Activated CD4-positive, alpha-beta T cell treated with anti-CD3 and anti-CD28 coated beads, Interleukin-2, amount 10 ng/mL, durations not matched to agents 7 days and 5 days (primary cell): Measurements from ENCODE around the gene SPOCK1. TPM values are rescaled to one million over a fixed set of nuclear protein-coding genes. Genes with fewer than 3 reads are reported as not detected.
A peak's percentile ranks its signal among the peaks of the same experiment; 100 is the strongest.
"Not testable (repeated sequence)": the region's sequence is repeated elsewhere in the genome, so short reads cannot be mapped to it uniquely, and the experiment has no call there.

Experiments used
- CTCF ChIA-PET: fragments of 350-600 bp; sonication (Branson Sonifier 250); formaldehyde crosslinking; loops from one replicate; lab custom pipeline; 2021; ENCODE audit warnings: antibody characterized with exemption; lab: Charles Lee
- POLR2A ChIA-PET: fragments of 350-600 bp; sonication (Branson Sonifier 250); formaldehyde crosslinking; loops from one replicate; lab custom pipeline; 2021; ENCODE audit warnings: antibody characterized with exemption; lab: Charles Lee
- DNase-seq: peaks from one replicate; pipeline ENCODE4 v3.0.0-alpha.2; 2020
- H3K27ac Mint-ChIP-seq: one replicate; pipeline ENCODE4 v1.8.0; 2021; ENCODE audit warnings: mild to moderate bottlenecking, moderate library complexity, mixed read lengths
- H3K27me3 Mint-ChIP-seq: one replicate; pipeline ENCODE4 v1.8.0; 2021; ENCODE audit warnings: mixed read lengths
- H3K36me3 Mint-ChIP-seq: one replicate; pipeline ENCODE4 v1.8.0; 2021; ENCODE audit warnings: low read depth, mixed read lengths
- H3K4me1 Mint-ChIP-seq: one replicate; pipeline ENCODE4 v1.8.0; 2021; ENCODE audit warnings: mixed read lengths
- H3K4me3 Mint-ChIP-seq: one replicate; pipeline ENCODE4 v1.8.0; 2021; ENCODE audit warnings: mild to moderate bottlenecking, moderate library complexity, mixed read lengths
- H3K9me3 Mint-ChIP-seq: one replicate; pipeline ENCODE4 v1.8.0; 2021; ENCODE audit warnings: mixed read lengths
- total RNA-seq, 2 experiments: library from RNA; stranded (reverse); gene quantifications; one replicate each; pipeline ENCODE4 v1.2.3, GENCODE V29; 2021

Gene SPOCK1
- under 1 TPM; 0.15 to 0.31 TPM for total RNA-seq

DNA sequence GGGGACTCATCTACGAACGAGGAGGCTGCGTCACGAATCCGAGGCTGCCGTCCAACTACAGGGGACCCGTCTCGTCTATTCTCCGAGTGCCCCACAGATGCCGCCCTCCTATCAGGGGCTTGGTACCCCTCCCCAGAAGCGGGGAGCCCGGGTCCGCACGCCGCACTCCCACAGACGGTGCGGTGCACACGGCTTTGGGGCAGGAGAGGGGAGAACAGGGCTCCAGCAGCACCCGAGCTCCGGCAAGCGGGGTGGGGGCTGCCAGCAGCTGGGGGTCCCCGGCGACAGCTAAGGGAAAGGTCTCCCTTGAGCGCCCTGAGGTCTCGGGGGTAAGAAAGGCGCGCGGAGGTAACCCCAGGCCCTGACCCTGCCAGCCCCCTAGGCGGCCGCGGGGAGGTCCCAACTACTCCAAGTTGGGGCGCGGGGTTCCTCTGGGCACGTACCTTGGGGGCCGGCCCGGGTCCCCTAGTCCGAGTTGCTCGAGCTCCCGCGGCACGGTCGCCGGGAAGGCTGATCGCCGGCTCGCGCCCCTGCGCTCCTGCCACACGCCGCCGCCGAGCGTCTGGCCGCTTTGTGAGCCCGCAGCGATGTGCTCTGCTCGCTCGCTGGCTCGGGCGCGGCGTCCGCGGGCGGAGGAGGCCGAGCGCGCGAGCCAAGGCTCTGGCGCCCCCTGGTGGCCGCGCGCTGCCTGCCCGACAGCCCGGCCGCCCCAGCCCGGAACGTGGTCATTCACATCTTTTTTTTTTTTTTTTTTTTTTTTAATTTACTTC lies at the start of gene SPOCK1:
Gene SPOCK1, minus strand, starts transcription at position 591 of the 770 bp plus-strand sequence.
- Mint-ChIP-seq H3K4me1 (no peaks in the 10 kb centered on the region), H3K9me3 (no peaks in the 10 kb centered on the region), H3K36me3 (no peaks in the 10 kb centered on the region), H3K27ac (no peak within 1 kb of the TSS), H3K27me3 (peaks cover 29% of the 10 kb centered on the region), H3K4me3 (no peak within 1 kb of the TSS)
- ChIA-PET POLR2A (no interaction called here), CTCF (interaction anchor here (0.9 kb wide), 2 partner anchors 178 to 1769 kb away, joined by 3 read pairs; no protein-coding TSS in a partner anchor)
- DNase-seq = peak; percentile 57

- Mint-ChIP-seq H3K4me1 (no peaks in the 10 kb centered on the region), H3K27ac (no peak overlapping the region), H3K27me3 (peaks cover 27% of the 10 kb centered on the region), H3K36me3 (no peaks in the 10 kb centered on the region), H3K9me3 (peaks cover 3% of the 10 kb centered on the region), H3K4me3 (no peak overlapping the region)
- ChIA-PET CTCF (no interaction called here), POLR2A (no interaction called here)
- DNase-seq = no peak
These were observed 46.8 kb upstream of the SPOCK1 start for GRCh38 chr5:137545956-137546355.

DNA sequence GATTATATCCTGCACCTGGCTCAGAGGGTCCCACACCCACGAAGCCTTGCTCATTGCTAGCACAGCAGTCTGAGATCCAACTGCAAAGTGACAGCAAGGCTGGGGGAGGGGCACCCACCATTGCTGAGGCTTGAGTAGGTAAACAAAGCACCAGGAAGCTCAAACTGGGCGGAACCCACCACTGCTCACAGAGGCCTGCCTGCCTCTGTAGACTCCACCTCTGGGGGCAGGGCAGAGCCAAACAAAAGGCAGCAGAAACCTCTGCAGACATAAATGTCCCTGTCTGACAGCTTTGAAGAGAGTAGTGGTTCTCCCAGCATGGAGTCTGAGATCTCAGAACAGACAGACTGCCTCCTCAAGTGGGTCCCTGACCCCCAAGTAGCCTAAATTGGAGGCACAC lies 36.3 kb upstream of the SPOCK1 start:
- DNase-seq, H3K27me3 Mint-ChIP-seq, H3K36me3 Mint-ChIP-seq, CTCF ChIA-PET, H3K4me3 Mint-ChIP-seq, H3K27ac Mint-ChIP-seq, POLR2A ChIA-PET, H3K9me3 Mint-ChIP-seq, H3K4me1 Mint-ChIP-seq: not testable (repeated sequence)

- Mint-ChIP-seq H3K27ac (no peak overlapping the region), H3K4me1 (no peaks in the 10 kb centered on the region), H3K9me3 (no peaks in the 10 kb centered on the region), H3K27me3 (no peaks in the 10 kb centered on the region), H3K4me3 (no peak overlapping the region), H3K36me3 (no peaks in the 10 kb centered on the region)
- DNase-seq = no peak
- CTCF ChIA-PET = no interaction called here
- POLR2A ChIA-PET = no interaction called here
These were observed 34.8 kb upstream of the SPOCK1 start for GRCh38 chr5:137533963-137534362.

DNA sequence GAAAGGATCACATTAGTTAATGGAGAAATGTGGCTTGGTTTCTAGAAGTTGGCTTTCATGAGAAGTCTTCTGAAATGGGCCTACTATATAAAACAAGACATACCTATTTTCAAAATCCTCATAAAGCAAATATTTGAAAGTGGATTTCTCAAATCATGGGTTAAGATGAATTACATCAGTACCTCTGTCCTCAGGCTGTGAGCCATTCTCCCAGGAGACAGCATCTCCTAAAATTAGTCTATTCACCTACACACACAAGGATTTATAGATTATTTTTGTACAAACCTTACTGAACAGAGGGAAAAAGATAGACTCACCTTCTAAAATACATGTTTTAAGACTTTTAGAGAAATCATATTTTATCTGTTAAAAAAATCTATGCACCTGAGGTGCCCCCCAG lies 32.1 kb upstream of the SPOCK1 start:
- Mint-ChIP-seq H3K4me3 (no peak overlapping the region), H3K9me3 (no peaks in the 10 kb centered on the region), H3K27ac (no peak overlapping the region), H3K36me3 (no peaks in the 10 kb centered on the region), H3K4me1 (no peaks in the 10 kb centered on the region), H3K27me3 (no peaks in the 10 kb centered on the region)
- no peak for DNase-seq
- CTCF ChIA-PET = no interaction called here
- POLR2A ChIA-PET = no interaction called here

- no peaks in the 10 kb centered on the region for H3K4me1 Mint-ChIP-seq
- ChIA-PET POLR2A (no interaction called here), CTCF (interaction anchor here (0.6 kb wide), 1 partner anchor 495 kb away, joined by 3 read pairs; no protein-coding TSS in a partner anchor)
- no peak overlapping the region for H3K27ac Mint-ChIP-seq
- no peaks in the 10 kb centered on the region for H3K9me3 Mint-ChIP-seq
- no peak overlapping the region for H3K4me3 Mint-ChIP-seq
- no peaks in the 10 kb centered on the region for H3K36me3 Mint-ChIP-seq
- peaks cover 2% of the 10 kb centered on the region for H3K27me3 Mint-ChIP-seq
- no peak for DNase-seq
These were observed 22.1 kb upstream of the SPOCK1 start for GRCh38 chr5:137521246-137521645.

DNA sequence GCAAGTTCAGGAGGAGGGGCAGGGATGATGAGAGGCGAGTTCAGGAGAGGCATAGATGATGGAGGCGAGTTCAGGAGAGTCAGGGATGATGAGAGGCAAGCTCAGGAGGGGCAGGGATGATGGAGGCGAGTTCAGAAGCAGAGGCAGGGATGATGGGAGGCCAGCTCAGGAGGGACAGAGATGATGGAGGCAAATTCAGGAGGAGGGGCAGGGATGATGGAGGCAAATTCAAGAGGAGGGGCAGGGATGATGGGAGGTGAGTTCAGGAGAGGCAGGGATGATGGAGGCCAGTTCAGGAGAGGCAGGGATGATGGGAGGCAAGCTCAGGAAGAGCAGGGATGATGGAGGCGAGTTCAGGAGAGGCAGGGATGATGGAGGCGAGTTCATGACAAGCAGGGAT lies 17.8 kb upstream of the SPOCK1 start:
- Mint-ChIP-seq H3K36me3 (no peaks in the 10 kb centered on the region), H3K27ac (no peak overlapping the region), H3K9me3 (no peaks in the 10 kb centered on the region), H3K27me3 (peaks cover 12% of the 10 kb centered on the region), H3K4me1 (no peaks in the 10 kb centered on the region), H3K4me3 (no peak overlapping the region)
- no peak for DNase-seq
- POLR2A ChIA-PET = no interaction called here
- CTCF ChIA-PET = interaction anchor here (0.6 to 0.7 kb wide), 3 partner anchors 138 to 540 kb away, joined by 3 read pairs; no protein-coding TSS in a partner anchor

- DNase-seq = no peak
- CTCF ChIA-PET = interaction anchor here (0.6 kb wide), 1 partner anchor 255 kb away, joined by 3 read pairs; no protein-coding TSS in a partner anchor
- Mint-ChIP-seq H3K27me3 (peaks cover 14% of the 10 kb centered on the region), H3K27ac (no peak overlapping the region), H3K9me3 (no peaks in the 10 kb centered on the region), H3K4me1 (no peaks in the 10 kb centered on the region), H3K36me3 (no peaks in the 10 kb centered on the region), H3K4me3 (no peak overlapping the region)
- POLR2A ChIA-PET = no interaction called here
These were observed 17.2 kb upstream of the SPOCK1 start for GRCh38 chr5:137516251-137516797.

- POLR2A ChIA-PET = no interaction called here
- H3K4me1 Mint-ChIP-seq = no peaks in the 10 kb centered on the region
These were observed 16.1 kb upstream of the SPOCK1 start for GRCh38 chr5:137515238-137515637.

DNA sequence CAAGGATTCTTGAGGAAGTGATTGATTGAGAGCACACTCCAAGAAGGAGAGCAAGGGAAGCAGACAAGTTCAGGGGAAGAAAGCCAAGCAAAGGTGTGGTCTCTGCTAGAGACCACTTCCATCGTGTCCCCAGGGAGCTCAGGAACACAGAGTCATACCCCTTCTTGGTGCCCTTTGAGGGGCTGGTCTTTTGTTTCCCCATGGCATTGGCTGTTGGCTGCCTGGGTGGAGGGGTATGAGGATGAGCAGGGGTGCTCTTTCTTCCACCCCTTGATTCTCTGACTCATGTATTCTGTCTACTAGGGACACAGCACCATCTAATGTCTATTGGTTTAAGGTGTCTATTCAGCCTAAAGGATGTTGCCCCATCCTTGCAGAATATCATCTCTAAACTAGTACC lies 11.5 kb upstream of the SPOCK1 start:
- CTCF ChIA-PET = no interaction called here
- Mint-ChIP-seq H3K36me3 (no peaks in the 10 kb centered on the region), H3K27ac (no peak overlapping the region), H3K27me3 (peaks cover 12% of the 10 kb centered on the region), H3K4me3 (no peak overlapping the region), H3K4me1 (no peaks in the 10 kb centered on the region), H3K9me3 (no peaks in the 10 kb centered on the region)
- POLR2A ChIA-PET = no interaction called here
- no peak for DNase-seq

More at GRCh38 chr5:137515238-137515637, 16.1 kb upstream of the SPOCK1 start:
- H3K4me3 Mint-ChIP-seq = no peak overlapping the region
- CTCF ChIA-PET = no interaction called here
- H3K9me3 Mint-ChIP-seq = no peaks in the 10 kb centered on the region
- H3K27ac Mint-ChIP-seq = no peak overlapping the region
- H3K27me3 Mint-ChIP-seq = peaks cover 16% of the 10 kb centered on the region
- no peaks in the 10 kb centered on the region for H3K36me3 Mint-ChIP-seq
- DNase-seq = no peak

- DNase-seq = no peak
- H3K9me3 Mint-ChIP-seq = no peaks in the 10 kb centered on the region
- CTCF ChIA-PET = interaction anchor here (1.2 kb wide), 1 partner anchor 187 kb away, joined by 3 read pairs; no protein-coding TSS in a partner anchor
- H3K4me1 Mint-ChIP-seq = no peaks in the 10 kb centered on the region
- H3K36me3 Mint-ChIP-seq = no peaks in the 10 kb centered on the region
- POLR2A ChIA-PET = no interaction called here
- no peak overlapping the region for H3K4me3 Mint-ChIP-seq
- H3K27me3 Mint-ChIP-seq = peaks cover 6% of the 10 kb centered on the region
- H3K27ac Mint-ChIP-seq = no peak overlapping the region
These were observed 8.0 kb upstream of the SPOCK1 start for GRCh38 chr5:137507150-137507549.

DNA sequence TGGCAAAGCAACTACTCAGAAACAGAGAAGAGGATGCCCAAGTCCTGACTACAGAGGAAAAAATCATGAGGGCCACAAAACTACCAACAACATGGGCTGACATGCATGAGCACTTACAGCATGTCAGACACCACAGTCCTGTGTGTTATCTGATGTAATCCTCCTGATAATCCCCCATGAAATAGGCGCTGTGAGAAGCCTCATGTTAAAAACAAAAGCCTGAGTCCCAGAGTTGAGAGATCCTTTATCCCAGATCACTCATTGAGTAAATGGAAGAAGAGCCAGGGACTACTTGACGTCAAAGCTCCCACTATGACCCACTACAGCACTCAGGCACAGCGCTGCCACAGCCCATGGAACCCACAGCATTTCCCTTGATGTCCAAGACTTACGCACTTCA lies 7.2 kb upstream of the SPOCK1 start:
- Mint-ChIP-seq H3K36me3 (no peaks in the 10 kb centered on the region), H3K4me3 (no peak overlapping the region), H3K4me1 (no peaks in the 10 kb centered on the region), H3K27ac (no peak overlapping the region), H3K27me3 (peaks cover 2% of the 10 kb centered on the region), H3K9me3 (no peaks in the 10 kb centered on the region)
- CTCF ChIA-PET = interaction anchor here (1.2 kb wide), 1 partner anchor 186 kb away, joined by 3 read pairs; no protein-coding TSS in a partner anchor
- POLR2A ChIA-PET = no interaction called here
- no peak for DNase-seq

GRCh38 chr5:137504916-137505315 lies 5.8 kb upstream of the SPOCK1 start:
- H3K27me3 Mint-ChIP-seq = no peaks in the 10 kb centered on the region
- H3K27ac Mint-ChIP-seq = no peak overlapping the region
- no peaks in the 10 kb centered on the region for H3K4me1 Mint-ChIP-seq
- H3K4me3 Mint-ChIP-seq = no peak overlapping the region
- no peaks in the 10 kb centered on the region for H3K36me3 Mint-ChIP-seq
- DNase-seq = no peak
- POLR2A ChIA-PET = no interaction called here
- no peaks in the 10 kb centered on the region for H3K9me3 Mint-ChIP-seq
- CTCF ChIA-PET = no interaction called here
